ENCODE data around the gene COL12A1. TPM values are rescaled to one million over a fixed set of nuclear protein-coding genes. Genes with fewer than 3 reads are reported as not detected.

Gene COL12A1
- total RNA-seq, 1 donor from 2014 or later, result 1.3 TPM

DNA sequence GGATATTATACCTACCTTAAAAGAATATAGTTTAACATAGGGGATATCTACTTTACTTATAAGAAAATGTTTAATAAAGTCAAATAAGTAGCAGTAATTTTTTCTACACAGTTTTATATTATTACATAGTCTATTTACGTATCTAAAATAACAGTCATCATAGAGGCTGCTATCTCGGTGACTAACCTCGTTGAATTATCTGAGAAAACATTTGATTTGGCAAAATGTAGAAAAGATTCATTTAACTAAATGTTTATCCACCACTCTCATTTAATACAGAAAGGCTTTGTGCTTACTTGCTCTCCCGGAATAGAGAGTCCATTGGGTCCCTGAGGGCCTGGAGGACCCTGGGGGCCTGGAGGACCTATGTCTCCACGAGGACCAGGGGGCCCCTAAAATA is 103.6 kb downstream of the COL12A1 start:
- no peaks in the 10 kb centered on the region for H3K36me3 Mint-ChIP-seq
- no peaks in the 10 kb centered on the region for H3K9me3 Mint-ChIP-seq
- Histone ChIP-seq H3K9me3 (ENCODE audit: low read depth) (no peaks in the 10 kb centered on the region), H2AFZ (replicated peaks) (no peak overlapping the region), H4K20me1 (ENCODE audit: low read depth) (no peaks in the 10 kb centered on the region), H3K27me3 (no peaks in the 10 kb centered on the region), H3K27ac (no peak overlapping the region), H3K4me3 (no peak overlapping the region), H3K36me3 (no peaks in the 10 kb centered on the region), H3K9ac (no peak overlapping the region), H3F3A (ENCODE audit: low read depth) (no peaks in the 10 kb centered on the region), H3K79me2 (ENCODE audit: low read depth) (no peaks in the 10 kb centered on the region), H3K4me1 (no peaks in the 10 kb centered on the region), H3K4me2 (no peak overlapping the region)
- no peaks in the 10 kb centered on the region for H3K4me1 Mint-ChIP-seq
- H3K27ac Mint-ChIP-seq, result no peak overlapping the region
- no peaks in the 10 kb centered on the region for H3K27me3 Mint-ChIP-seq (ENCODE audit: insufficient read depth, low read depth)
- no peak overlapping the region for H3K4me3 Mint-ChIP-seq
- no peak for TF ChIP-seq EZH2phosphoT487 (IDR thresholded peaks at IDR 0.05)
- TF ChIP-seq EZH2 (IDR thresholded peaks at IDR 0.05), result no peak
- TF ChIP-seq, protein P1, sequence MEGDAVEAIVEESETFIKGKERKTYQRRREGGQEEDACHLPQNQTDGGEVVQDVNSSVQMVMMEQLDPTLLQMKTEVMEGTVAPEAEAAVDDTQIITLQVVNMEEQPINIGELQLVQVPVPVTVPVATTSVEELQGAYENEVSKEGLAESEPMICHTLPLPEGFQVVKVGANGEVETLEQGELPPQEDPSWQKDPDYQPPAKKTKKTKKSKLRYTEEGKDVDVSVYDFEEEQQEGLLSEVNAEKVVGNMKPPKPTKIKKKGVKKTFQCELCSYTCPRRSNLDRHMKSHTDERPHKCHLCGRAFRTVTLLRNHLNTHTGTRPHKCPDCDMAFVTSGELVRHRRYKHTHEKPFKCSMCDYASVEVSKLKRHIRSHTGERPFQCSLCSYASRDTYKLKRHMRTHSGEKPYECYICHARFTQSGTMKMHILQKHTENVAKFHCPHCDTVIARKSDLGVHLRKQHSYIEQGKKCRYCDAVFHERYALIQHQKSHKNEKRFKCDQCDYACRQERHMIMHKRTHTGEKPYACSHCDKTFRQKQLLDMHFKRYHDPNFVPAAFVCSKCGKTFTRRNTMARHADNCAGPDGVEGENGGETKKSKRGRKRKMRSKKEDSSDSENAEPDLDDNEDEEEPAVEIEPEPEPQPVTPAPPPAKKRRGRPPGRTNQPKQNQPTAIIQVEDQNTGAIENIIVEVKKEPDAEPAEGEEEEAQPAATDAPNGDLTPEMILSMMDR (IDR thresholded peaks at IDR 0.05), result no peak
- no peak for DNase-seq (ENCODE audit: low spot score)

DNA sequence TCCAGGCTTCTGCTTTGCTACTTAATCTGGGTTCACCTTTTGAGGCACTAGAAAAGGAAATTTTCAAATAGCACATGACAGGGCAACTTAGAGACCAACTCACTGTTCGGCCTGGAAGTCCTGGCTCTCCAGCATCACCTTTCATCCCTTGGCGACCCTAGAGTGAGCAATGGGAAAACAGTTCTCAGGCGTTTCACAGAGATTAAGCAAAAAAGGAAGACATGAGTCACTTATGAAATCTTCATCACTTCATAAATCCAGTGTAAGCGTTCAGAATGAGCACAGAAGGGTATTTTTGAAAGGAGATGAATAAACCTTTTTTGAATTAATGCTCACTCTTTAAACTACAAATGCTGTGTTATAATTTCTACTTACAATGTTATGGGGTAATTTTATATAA is 104.0 kb downstream of the COL12A1 start:
- H3K4me1 Mint-ChIP-seq, result no peaks in the 10 kb centered on the region
- H3K27ac Mint-ChIP-seq, result no peak overlapping the region
- H3F3A ChIP-seq (ENCODE audit: low read depth), result no peaks in the 10 kb centered on the region
- no peaks in the 10 kb centered on the region for H3K27me3 Mint-ChIP-seq (ENCODE audit: insufficient read depth, low read depth)
- H3K9me3 ChIP-seq (ENCODE audit: low read depth), result no peaks in the 10 kb centered on the region
- TF ChIP-seq, protein P1 (IDR thresholded peaks at IDR 0.05), result no peak
- no peak for TF ChIP-seq EZH2 (IDR thresholded peaks at IDR 0.05)
- no peak for TF ChIP-seq EZH2phosphoT487 (IDR thresholded peaks at IDR 0.05)
- no peaks in the 10 kb centered on the region for H3K9me3 Mint-ChIP-seq
- H3K4me1 ChIP-seq, result no peaks in the 10 kb centered on the region
- no peak for DNase-seq (ENCODE audit: low spot score)
- no peaks in the 10 kb centered on the region for H3K36me3 Mint-ChIP-seq
- no peaks in the 10 kb centered on the region for H3K27me3 ChIP-seq
- H3K27ac ChIP-seq, result no peak overlapping the region
- H3K36me3 ChIP-seq, result no peaks in the 10 kb centered on the region
- H3K9ac ChIP-seq, result no peak overlapping the region
- no peak overlapping the region for H2AFZ ChIP-seq (replicated peaks)
- no peak overlapping the region for H3K4me3 Mint-ChIP-seq
- H3K79me2 ChIP-seq (ENCODE audit: low read depth), result no peaks in the 10 kb centered on the region
- H3K4me3 ChIP-seq, result no peak overlapping the region
- H3K4me2 ChIP-seq, result no peak overlapping the region
- no peaks in the 10 kb centered on the region for H4K20me1 ChIP-seq (ENCODE audit: low read depth)

DNA sequence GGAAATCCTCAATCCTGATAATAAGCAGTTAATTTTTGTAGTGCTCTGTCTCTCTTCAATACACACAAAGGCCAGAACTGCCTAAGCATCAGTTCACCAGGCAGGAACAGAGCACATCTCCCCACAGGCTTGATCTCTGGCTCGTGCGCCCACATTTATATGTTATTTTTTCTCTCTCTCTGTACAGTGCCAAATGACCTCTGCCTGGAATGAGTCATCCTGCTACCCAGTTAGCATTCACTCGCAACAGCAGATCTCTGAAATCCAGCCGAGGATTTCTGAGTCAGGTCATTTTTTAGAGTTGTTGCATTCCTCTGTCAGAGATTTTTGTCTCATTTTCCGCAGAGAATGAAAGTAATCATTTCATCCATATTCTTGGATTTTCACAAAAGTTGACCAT is 107.1 kb downstream of the COL12A1 start:
- no peak for DNase-seq (ENCODE audit: low spot score)
- Mint-ChIP-seq H3K27me3 (ENCODE audit: insufficient read depth, low read depth) (no peaks in the 10 kb centered on the region), H3K4me3 (no peak overlapping the region), H3K36me3 (no peaks in the 10 kb centered on the region), H3K27ac (no peak overlapping the region), H3K4me1 (no peaks in the 10 kb centered on the region), H3K9me3 (no peaks in the 10 kb centered on the region)
- Histone ChIP-seq H3K36me3 (no peaks in the 10 kb centered on the region), H3K79me2 (ENCODE audit: low read depth) (no peaks in the 10 kb centered on the region), H3K27ac (no peak overlapping the region), H3K27me3 (no peaks in the 10 kb centered on the region), H3K9me3 (ENCODE audit: low read depth) (no peaks in the 10 kb centered on the region), H3F3A (ENCODE audit: low read depth) (no peaks in the 10 kb centered on the region), H3K4me2 (no peak overlapping the region), H2AFZ (replicated peaks) (peak overlapping the region; percentile 50), H4K20me1 (ENCODE audit: low read depth) (no peaks in the 10 kb centered on the region), H3K4me1 (no peaks in the 10 kb centered on the region), H3K4me3 (no peak overlapping the region), H3K9ac (no peak overlapping the region)
- TF ChIP-seq, protein P1 (IDR thresholded peaks at IDR 0.05), result no peak
- no peak for TF ChIP-seq EZH2phosphoT487 (IDR thresholded peaks at IDR 0.05)

DNA sequence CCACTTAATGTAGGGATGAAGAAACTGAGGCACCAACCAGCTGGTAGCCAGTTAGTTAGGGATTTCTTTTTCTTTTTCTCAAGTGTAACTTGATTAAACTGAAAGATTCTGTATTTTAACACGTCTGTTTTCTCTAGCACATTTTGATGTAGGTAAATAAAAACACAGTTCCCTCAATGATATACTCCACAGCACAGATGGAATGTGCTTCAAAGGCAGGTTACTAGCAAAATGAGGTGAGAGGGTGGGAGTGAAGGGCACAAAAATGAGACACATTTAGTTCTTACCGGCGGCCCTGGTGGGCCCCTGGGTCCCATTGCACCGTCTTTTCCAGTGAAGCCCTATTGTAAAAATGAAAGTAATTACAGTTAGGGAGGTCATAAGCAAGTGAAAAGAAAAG is 108.9 kb downstream of the COL12A1 start:
- Mint-ChIP-seq H3K27ac (no peak overlapping the region), H3K36me3 (no peaks in the 10 kb centered on the region), H3K4me1 (no peaks in the 10 kb centered on the region), H3K9me3 (no peaks in the 10 kb centered on the region), H3K4me3 (no peak overlapping the region), H3K27me3 (ENCODE audit: insufficient read depth, low read depth) (no peaks in the 10 kb centered on the region)
- DNase-seq (ENCODE audit: low spot score), result no peak
- Histone ChIP-seq H3K79me2 (ENCODE audit: low read depth) (no peaks in the 10 kb centered on the region), H3K9me3 (ENCODE audit: low read depth) (no peaks in the 10 kb centered on the region), H3K27ac (no peak overlapping the region), H3K4me2 (no peak overlapping the region), H3F3A (ENCODE audit: low read depth) (no peaks in the 10 kb centered on the region), H3K4me1 (no peaks in the 10 kb centered on the region), H3K27me3 (no peaks in the 10 kb centered on the region), H3K36me3 (no peaks in the 10 kb centered on the region), H3K9ac (no peak overlapping the region), H2AFZ (replicated peaks) (no peak overlapping the region), H3K4me3 (no peak overlapping the region), H4K20me1 (ENCODE audit: low read depth) (no peaks in the 10 kb centered on the region)
- no peak for TF ChIP-seq EZH2phosphoT487 (IDR thresholded peaks at IDR 0.05)
- TF ChIP-seq EZH2 (IDR thresholded peaks at IDR 0.05), result no peak
- TF ChIP-seq, protein P1 (IDR thresholded peaks at IDR 0.05), result no peak
